HepG2 (cell line): ENCODE results near the gene SALL2. TPM values are rescaled to one million over a fixed set of nuclear protein-coding genes. Genes with fewer than 3 reads are reported as not detected.

Source experiments
- DMAP1 ChIP-seq: IDR thresholded peaks from 2 replicates; pipeline ENCODE4 v1.6.1; 2016
- EEA1 ChIP-seq: sonication (generic); formaldehyde crosslinking; IDR thresholded peaks from 2 replicates; pipeline ENCODE4 v1.5.1; 2020; ENCODE audit warnings: mild to moderate bottlenecking, missing genetic modification reagents, borderline replicate concordance
- KAT2B ChIP-seq: fragments of 150-350 bp; IDR thresholded peaks from 2 replicates; pipeline ENCODE4 v1.6.1; 2014; ENCODE audit warnings: low read depth, low read length, borderline replicate concordance
- KMT2B ChIP-seq: IDR thresholded peaks from 2 replicates; pipeline ENCODE4 v1.6.1; 2016; ENCODE audit warnings: missing genetic modification reagents, missing compliant biosample characterization
- MIXL1 ChIP-seq: IDR thresholded peaks from 2 replicates; pipeline ENCODE4 v1.6.1; 2016
- MTA3 ChIP-seq: sonication (generic); formaldehyde crosslinking; IDR thresholded peaks from 2 replicates; pipeline ENCODE4 v1.4.0; 2020; ENCODE audit warnings: missing genetic modification reagents
- NFKB2 ChIP-seq: sonication (generic); formaldehyde crosslinking; IDR thresholded peaks from 2 replicates; pipeline ENCODE4 v1.4.0; 2020; ENCODE audit warnings: missing genetic modification reagents, borderline replicate concordance
- RNF2 ChIP-seq: fragments of 450-650 bp; conservative IDR thresholded peaks from 2 replicates; pipeline ENCODE4 v1.6.1; 2016; ENCODE audit warnings: low read depth
- TBP ChIP-seq: sonication (generic); formaldehyde crosslinking; IDR thresholded peaks from 2 replicates; pipeline ENCODE4 v1.5.0; 2020; ENCODE audit warnings: missing genetic modification reagents
- THAP9 ChIP-seq: sonication (generic); formaldehyde crosslinking; IDR thresholded peaks from 2 replicates; pipeline ENCODE4; 2020; ENCODE audit warnings: missing genetic modification reagents, mild to moderate bottlenecking, borderline replicate concordance
- ZFP62 ChIP-seq: sonication (generic); formaldehyde crosslinking; IDR thresholded peaks from 2 replicates; pipeline ENCODE4 v1.4.0; 2020; ENCODE audit warnings: missing genetic modification reagents
- ZNF564 ChIP-seq: sonication (generic); formaldehyde crosslinking; IDR thresholded peaks from 2 replicates; pipeline ENCODE4 v1.8.1; 2023; ENCODE audit warnings: mild to moderate bottlenecking, missing genetic modification reagents
- ZNF589 ChIP-seq: sonication (generic); formaldehyde crosslinking; conservative IDR thresholded peaks from 2 replicates; pipeline ENCODE4 v1.8.0; 2022; ENCODE audit warnings: mild to moderate bottlenecking, moderate library complexity, missing genetic modification reagents
- ZNF768 ChIP-seq: sonication (generic); formaldehyde crosslinking; IDR thresholded peaks from 2 replicates; pipeline ENCODE4 v1.4.0; 2020; ENCODE audit warnings: missing genetic modification reagents
- ZNF781 ChIP-seq: sonication (generic); formaldehyde crosslinking; IDR thresholded peaks from 2 replicates; pipeline ENCODE4 v1.5.1; 2020; ENCODE audit warnings: borderline replicate concordance, mild to moderate bottlenecking, missing genetic modification reagents; ENCODE audit errors: not compliant biosample characterization
- polyA plus RNA-seq, 8 experiments: library from polyadenylated mRNA; depleted of rRNA in 3 of 8; stranded (reverse) in 7 of 8; unstranded in 1 of 8; fragments of >200 nt; fragmentation: Illumina TruSeq in 4 of 8; extraction: Trizol in 4 of 8; gene quantifications; 2 replicates each; pipeline versions ENCODE4 v1.2.1 to v1.2.3, GENCODE V29; 2011 to 2016; ENCODE audit warnings: low read depth in 4 of 8, missing spikeins in 1 of 8, mixed read lengths in 1 of 8; ENCODE audit not compliant: insufficient read depth in 1 of 8
- total RNA-seq, 5 experiments: library from RNA; depleted of rRNA; stranded (reverse); fragments of >200 nt; fragmentation: Illumina TruSeq; extraction: Trizol; gene quantifications; 2 replicates each; pipeline ENCODE4 v1.2.3, GENCODE V29; 2016; ENCODE audit warnings: low read depth in 1 of 5
- TF ChIP-seq, protein P1 (sequence below): sonication (generic); formaldehyde crosslinking; IDR thresholded peaks from 2 replicates; pipeline ENCODE4 v1.4.0; 2020; ENCODE audit warnings: missing genetic modification reagents
- TF ChIP-seq, protein P2 (sequence below): fragments of 450-650 bp; IDR thresholded peaks from 2 replicates; pipeline ENCODE4 v1.6.1; 2017
- TF ChIP-seq, protein P3 (sequence below): sonication (generic); formaldehyde crosslinking; IDR thresholded peaks from 2 replicates; pipeline ENCODE4 v1.9.0; 2022; ENCODE audit warnings: missing genetic modification reagents, mild to moderate bottlenecking, borderline replicate concordance

The SALL2 gene
- total and polyA plus RNA-seq, 2 of the 13 experiments (the other 11 are each of a cell fraction or from before 2014, with no cell fraction given) = 4.9 to 5.8 TPM

DNA sequence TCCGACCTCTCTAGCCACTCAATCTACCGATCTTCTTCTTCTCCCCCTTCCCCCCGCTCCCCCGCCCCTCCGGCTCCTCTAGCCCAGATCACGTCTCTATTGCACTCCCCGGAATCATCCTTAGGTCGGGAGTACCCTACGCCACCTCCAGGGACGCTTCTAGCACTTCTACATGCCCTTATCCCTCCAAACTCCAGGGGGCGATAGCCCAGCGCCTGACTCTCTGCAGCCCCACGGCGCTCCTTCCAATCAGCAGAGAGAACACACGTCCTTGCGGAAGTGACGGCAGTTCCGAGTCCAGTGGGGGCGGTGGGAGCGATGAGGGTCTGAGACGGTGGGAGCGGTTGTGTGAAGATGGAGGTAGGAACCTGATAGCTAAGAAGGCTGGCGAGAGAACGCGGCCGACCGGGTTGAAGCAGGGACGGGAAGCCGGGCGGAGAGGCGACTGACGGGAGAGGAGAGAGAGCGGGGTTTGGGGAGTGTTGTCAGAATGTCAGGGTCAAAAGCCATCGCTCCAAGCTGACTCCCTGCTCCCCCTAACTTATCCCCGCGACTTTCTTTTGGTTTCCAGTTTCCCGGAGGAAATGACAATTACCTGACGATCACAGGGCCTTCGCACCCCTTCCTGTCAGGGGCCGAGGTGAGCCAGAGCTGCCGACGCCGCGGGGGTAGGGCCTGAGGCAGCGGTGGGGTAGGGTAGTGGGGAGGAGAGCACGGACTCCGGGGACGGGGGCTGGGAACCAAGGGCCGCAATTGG lies 49.0 kb downstream of the SALL2 start, which contains the start of the genes RAB2B and TOX4 (continued):
- TF ChIP-seq, protein P1, sequence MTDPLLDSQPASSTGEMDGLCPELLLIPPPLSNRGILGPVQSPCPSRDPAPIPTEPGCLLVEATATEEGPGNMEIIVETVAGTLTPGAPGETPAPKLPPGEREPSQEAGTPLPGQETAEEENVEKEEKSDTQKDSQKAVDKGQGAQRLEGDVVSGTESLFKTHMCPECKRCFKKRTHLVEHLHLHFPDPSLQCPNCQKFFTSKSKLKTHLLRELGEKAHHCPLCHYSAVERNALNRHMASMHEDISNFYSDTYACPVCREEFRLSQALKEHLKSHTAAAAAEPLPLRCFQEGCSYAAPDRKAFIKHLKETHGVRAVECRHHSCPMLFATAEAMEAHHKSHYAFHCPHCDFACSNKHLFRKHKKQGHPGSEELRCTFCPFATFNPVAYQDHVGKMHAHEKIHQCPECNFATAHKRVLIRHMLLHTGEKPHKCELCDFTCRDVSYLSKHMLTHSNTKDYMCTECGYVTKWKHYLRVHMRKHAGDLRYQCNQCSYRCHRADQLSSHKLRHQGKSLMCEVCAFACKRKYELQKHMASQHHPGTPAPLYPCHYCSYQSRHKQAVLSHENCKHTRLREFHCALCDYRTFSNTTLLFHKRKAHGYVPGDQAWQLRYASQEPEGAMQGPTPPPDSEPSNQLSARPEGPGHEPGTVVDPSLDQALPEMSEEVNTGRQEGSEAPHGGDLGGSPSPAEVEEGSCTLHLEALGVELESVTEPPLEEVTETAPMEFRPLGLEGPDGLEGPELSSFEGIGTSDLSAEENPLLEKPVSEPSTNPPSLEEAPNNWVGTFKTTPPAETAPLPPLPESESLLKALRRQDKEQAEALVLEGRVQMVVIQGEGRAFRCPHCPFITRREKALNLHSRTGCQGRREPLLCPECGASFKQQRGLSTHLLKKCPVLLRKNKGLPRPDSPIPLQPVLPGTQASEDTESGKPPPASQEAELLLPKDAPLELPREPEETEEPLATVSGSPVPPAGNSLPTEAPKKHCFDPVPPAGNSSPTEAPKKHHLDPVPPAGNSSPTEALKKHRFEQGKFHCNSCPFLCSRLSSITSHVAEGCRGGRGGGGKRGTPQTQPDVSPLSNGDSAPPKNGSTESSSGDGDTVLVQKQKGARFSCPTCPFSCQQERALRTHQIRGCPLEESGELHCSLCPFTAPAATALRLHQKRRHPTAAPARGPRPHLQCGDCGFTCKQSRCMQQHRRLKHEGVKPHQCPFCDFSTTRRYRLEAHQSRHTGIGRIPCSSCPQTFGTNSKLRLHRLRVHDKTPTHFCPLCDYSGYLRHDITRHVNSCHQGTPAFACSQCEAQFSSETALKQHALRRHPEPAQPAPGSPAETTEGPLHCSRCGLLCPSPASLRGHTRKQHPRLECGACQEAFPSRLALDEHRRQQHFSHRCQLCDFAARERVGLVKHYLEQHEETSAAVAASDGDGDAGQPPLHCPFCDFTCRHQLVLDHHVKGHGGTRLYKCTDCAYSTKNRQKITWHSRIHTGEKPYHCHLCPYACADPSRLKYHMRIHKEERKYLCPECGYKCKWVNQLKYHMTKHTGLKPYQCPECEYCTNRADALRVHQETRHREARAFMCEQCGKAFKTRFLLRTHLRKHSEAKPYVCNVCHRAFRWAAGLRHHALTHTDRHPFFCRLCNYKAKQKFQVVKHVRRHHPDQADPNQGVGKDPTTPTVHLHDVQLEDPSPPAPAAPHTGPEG (CRISPR knock-in tag) = peak; percentile 60; the same call in 1 of the 2 replicates
- no peak for TF ChIP-seq ZNF781
- TF ChIP-seq, protein P2, sequence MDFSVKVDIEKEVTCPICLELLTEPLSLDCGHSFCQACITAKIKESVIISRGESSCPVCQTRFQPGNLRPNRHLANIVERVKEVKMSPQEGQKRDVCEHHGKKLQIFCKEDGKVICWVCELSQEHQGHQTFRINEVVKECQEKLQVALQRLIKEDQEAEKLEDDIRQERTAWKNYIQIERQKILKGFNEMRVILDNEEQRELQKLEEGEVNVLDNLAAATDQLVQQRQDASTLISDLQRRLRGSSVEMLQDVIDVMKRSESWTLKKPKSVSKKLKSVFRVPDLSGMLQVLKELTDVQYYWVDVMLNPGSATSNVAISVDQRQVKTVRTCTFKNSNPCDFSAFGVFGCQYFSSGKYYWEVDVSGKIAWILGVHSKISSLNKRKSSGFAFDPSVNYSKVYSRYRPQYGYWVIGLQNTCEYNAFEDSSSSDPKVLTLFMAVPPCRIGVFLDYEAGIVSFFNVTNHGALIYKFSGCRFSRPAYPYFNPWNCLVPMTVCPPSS = no peak
- TF ChIP-seq DMAP1 = peak; percentile 92
- TF ChIP-seq, protein P3, sequence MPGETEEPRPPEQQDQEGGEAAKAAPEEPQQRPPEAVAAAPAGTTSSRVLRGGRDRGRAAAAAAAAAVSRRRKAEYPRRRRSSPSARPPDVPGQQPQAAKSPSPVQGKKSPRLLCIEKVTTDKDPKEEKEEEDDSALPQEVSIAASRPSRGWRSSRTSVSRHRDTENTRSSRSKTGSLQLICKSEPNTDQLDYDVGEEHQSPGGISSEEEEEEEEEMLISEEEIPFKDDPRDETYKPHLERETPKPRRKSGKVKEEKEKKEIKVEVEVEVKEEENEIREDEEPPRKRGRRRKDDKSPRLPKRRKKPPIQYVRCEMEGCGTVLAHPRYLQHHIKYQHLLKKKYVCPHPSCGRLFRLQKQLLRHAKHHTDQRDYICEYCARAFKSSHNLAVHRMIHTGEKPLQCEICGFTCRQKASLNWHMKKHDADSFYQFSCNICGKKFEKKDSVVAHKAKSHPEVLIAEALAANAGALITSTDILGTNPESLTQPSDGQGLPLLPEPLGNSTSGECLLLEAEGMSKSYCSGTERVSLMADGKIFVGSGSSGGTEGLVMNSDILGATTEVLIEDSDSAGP (CRISPR knock-in tag) = peak; percentile 91; the same call in 1 of the 2 replicates
- peak; percentile 96 for TF ChIP-seq ZNF589 (CRISPR knock-in tag)
- peak; percentile 81 for TF ChIP-seq ZNF564
- peak; percentile 97 for TF ChIP-seq NFKB2 (CRISPR knock-in tag)
- peak; percentile 96 for TF ChIP-seq THAP9
- TF ChIP-seq TBP (CRISPR knock-in tag) = no peak
- no peak for TF ChIP-seq ZFP62 (CRISPR knock-in tag)
- TF ChIP-seq KMT2B (CRISPR knock-in tag) = peak; percentile 97
- no peak for TF ChIP-seq KAT2B
- TF ChIP-seq RNF2 = no peak
- peak; percentile 96 for TF ChIP-seq MIXL1
- TF ChIP-seq EEA1 = no peak
- no peak for TF ChIP-seq MTA3 (CRISPR knock-in tag)
- TF ChIP-seq ZNF768 (CRISPR knock-in tag) = no peak; the same call in 1 of the 2 replicates
